ENCODE results near the gene ARHGAP10. TPM values are rescaled to one million over a fixed set of nuclear protein-coding genes. Genes with fewer than 3 reads are reported as not detected.
"Not testable (repeated sequence)": the region's sequence is repeated elsewhere in the genome, so short reads cannot be mapped to it uniquely, and the experiment has no call there.

The ARHGAP10 gene
- total RNA-seq, 2 donors from 2014 or later: 36.1 to 43.5 TPM

DNA sequence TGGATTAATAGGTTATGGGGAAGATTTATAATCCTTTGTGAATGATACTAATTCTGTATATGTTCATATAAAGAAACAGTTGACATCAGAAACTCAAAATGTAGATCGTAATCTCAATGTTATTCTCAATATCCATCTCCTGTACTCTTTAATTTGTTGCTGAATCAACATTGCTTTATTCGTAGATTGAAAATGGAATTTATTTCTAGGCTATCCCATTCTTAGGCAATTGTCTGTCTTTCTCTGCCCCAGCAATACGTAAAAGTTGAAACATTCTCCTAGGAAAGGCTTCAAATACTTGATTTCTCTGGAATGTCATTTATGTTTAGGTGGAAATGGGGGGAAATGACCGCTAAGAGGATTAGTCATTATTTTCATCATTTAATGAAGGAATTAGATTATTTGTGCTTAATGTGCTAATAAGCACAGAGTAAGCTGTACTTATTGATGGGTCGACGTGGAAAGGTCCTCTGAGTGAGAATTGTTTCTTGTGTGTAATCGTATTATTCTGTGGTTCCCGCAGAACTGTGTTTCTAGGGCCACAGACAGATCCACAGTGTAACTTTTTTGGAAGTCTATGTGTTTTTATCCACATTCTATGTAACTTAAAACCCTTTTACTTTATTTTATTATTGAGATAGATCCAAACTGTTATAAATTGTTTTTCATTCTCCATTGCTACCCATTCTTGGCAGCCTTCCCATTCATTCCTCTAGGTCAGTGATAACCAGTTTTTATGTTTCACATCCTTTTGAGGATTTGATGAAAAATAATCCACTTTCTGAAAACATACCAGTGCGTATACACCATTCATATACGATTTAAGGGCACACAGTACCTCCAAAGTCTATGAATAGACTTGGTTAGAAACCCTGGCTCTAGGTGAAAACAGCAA is 262.9 kb downstream of the ARHGAP10 start:
- Histone ChIP-seq H3K4me1 (peaks cover 0 to 30% of the 10 kb centered on the region in 2 donors), H3K9me3 (peaks cover 0 to 5% of the 10 kb centered on the region in 2 donors), H3K27ac (no peak overlapping the region), H3K4me3 (no peak overlapping the region), H3K36me3 (no peaks in the 10 kb centered on the region), H3K27me3 (no peaks in the 10 kb centered on the region)
- no peak for DNase-seq (ENCODE audit: low spot score)
- TF ChIP-seq, protein P1, sequence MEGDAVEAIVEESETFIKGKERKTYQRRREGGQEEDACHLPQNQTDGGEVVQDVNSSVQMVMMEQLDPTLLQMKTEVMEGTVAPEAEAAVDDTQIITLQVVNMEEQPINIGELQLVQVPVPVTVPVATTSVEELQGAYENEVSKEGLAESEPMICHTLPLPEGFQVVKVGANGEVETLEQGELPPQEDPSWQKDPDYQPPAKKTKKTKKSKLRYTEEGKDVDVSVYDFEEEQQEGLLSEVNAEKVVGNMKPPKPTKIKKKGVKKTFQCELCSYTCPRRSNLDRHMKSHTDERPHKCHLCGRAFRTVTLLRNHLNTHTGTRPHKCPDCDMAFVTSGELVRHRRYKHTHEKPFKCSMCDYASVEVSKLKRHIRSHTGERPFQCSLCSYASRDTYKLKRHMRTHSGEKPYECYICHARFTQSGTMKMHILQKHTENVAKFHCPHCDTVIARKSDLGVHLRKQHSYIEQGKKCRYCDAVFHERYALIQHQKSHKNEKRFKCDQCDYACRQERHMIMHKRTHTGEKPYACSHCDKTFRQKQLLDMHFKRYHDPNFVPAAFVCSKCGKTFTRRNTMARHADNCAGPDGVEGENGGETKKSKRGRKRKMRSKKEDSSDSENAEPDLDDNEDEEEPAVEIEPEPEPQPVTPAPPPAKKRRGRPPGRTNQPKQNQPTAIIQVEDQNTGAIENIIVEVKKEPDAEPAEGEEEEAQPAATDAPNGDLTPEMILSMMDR (IDR thresholded peaks at IDR 0.05): no peak

DNA sequence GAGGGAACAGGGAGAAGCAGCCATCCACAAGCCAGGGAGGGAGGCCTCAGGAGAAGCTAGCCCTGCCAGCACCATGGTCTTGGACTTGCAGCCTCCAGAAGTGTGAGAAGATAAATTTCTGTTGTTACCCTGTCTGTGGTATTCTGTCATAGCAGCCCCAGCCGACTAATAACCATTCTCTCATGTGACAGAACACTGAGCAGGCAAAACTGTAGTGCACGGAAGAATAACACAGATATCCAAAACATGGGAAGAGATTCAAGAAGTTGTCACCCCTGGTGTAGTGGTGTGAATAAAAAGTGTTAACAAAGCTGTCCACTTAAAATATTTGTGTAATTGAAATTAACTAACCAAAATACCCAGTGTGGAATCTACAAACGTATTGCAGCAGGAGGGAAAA is 265.0 kb downstream of the ARHGAP10 start:
- H3K27me3 ChIP-seq: no peaks in the 10 kb centered on the region
- TF ChIP-seq, protein P1 (IDR thresholded peaks at IDR 0.05): no peak
- H3K9me3 ChIP-seq: peaks cover 0 to 9% of the 10 kb centered on the region in 2 donors
- no peaks in the 10 kb centered on the region for H3K36me3 ChIP-seq
- H3K27ac ChIP-seq: peak overlapping the region; percentile 23 to 37
- H3K4me1 ChIP-seq: peaks cover 0 to 19% of the 10 kb centered on the region in 2 donors
- no peak overlapping the region for H3K4me3 ChIP-seq
- DNase-seq (ENCODE audit: low spot score): no peak

DNA sequence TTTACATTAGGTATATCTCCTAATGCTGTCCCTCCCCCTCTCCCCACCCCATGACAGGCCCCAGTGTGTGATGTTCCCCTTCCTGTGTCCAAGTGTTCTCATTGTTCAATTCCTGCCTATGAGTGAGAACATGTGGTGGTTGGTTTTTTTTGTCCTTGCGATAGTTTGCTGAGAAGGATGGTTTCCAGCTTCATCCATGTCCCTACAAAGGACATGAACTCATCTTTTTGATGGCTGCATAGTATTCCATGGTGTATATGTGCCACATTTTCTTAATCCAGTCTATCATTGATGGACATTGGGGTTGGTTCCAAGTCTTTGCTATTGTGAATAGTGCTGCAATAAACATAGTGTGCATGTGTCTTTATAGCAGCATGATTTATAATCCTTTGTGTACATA is 268.1 kb downstream of the ARHGAP10 start:
- not testable (repeated sequence) for H3K9me3 ChIP-seq; DNase-seq (ENCODE audit: low spot score); H3K4me1 ChIP-seq; H3K27ac ChIP-seq; H3K27me3 ChIP-seq; H3K36me3 ChIP-seq; H3K4me3 ChIP-seq

DNA sequence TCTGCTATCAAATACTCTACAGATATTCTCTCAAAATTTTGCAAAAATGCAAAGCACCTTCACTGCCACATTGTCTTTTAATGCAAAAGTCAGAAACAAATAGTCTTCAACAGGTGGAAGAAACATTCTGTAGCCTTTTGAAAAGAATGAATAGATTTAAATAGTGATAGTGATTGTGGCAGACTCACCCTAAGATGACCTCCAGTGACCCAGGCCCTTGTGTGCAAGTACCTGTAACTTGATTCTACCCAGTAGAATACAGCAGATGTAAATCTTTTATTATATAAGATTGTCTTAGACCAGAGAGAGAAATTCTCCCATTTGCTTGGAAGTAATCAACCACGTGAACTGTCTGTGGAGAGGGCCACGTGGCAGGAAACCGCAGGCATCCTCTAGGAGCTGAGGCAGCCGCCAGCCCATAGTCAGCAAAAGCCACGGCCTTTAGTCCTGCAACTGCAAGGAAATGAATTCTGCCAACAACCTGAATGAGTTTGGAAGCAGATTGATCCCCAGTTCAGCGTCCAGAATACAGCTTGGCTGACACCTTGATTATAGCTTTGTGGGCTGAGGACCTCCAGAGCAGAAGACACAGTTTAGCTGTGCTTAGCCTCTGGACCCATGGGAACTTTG is 272.5 kb downstream of the ARHGAP10 start:
- Histone ChIP-seq H3K27me3 (no peaks in the 10 kb centered on the region), H3K4me1 (peaks cover 0 to 36% of the 10 kb centered on the region in 2 donors), H3K36me3 (no peaks in the 10 kb centered on the region), H3K27ac (no peak overlapping the region), H3K4me3 (no peak overlapping the region), H3K9me3 (peaks cover 0 to 5% of the 10 kb centered on the region in 2 donors)
- TF ChIP-seq, protein P1 (IDR thresholded peaks at IDR 0.05): no peak
- no peak for DNase-seq (ENCODE audit: low spot score)

DNA sequence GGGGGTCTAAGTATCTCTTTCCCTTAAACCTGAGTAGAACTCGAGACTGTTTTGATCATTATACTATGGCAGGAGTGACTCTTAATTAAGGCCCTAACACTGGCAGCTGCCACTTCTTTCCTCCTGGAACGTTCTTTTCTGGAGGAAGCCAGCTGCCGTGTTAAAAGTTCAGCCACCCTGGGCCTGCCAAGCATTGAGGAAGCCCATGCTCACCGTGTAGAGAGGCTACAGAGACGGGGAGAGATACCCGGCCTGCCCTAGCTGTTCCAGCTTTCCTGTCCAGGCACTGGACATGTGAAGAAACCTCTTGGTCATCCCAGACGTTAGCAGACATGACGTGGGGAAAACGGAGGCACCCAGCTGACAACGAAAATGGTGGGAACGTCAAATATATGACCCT is 274.1 kb downstream of the ARHGAP10 start:
- DNase-seq (ENCODE audit: low spot score): no peak
- Histone ChIP-seq H3K4me1 (peaks cover 0 to 36% of the 10 kb centered on the region in 2 donors), H3K27ac (peak overlapping the region in 1 of 2 donors; percentile 69), H3K9me3 (no peaks in the 10 kb centered on the region), H3K36me3 (no peaks in the 10 kb centered on the region), H3K27me3 (no peaks in the 10 kb centered on the region), H3K4me3 (no peak overlapping the region)
- TF ChIP-seq, protein P1 (IDR thresholded peaks at IDR 0.05): no peak

DNA sequence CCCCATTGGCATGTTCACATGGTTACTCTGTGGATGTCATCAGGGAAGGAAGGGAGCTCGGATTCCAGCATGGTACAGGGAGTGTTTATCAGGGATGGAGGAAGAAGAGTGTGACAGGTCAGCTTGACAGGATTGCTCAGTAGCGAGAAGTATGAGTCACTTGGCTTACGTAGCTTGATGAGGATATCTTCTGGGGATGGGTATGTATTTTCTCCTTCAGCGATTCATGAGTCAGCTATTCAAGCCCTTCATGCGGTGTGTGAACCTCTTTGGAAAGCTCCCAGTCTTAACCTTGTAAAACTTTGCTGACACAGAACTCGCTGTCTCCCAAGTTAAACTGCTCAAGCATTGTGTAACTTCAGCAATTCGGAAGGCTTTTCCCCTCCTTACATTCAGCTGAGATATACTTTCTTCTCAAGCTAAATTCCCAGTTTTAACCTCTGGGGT is 275.4 kb downstream of the ARHGAP10 start:
- Histone ChIP-seq H3K27ac (peak overlapping the region; percentile 53 to 69), H3K36me3 (no peaks in the 10 kb centered on the region), H3K27me3 (no peaks in the 10 kb centered on the region), H3K4me1 (peaks cover 0 to 36% of the 10 kb centered on the region in 2 donors), H3K9me3 (no peaks in the 10 kb centered on the region), H3K4me3 (no peak overlapping the region)
- DNase-seq (ENCODE audit: low spot score): no peak
- TF ChIP-seq, protein P1 (IDR thresholded peaks at IDR 0.05): no peak

Measured in right atrium auricular region (tissue), 2 donors.